ENCODE results near the gene HMOX1.

DNA sequence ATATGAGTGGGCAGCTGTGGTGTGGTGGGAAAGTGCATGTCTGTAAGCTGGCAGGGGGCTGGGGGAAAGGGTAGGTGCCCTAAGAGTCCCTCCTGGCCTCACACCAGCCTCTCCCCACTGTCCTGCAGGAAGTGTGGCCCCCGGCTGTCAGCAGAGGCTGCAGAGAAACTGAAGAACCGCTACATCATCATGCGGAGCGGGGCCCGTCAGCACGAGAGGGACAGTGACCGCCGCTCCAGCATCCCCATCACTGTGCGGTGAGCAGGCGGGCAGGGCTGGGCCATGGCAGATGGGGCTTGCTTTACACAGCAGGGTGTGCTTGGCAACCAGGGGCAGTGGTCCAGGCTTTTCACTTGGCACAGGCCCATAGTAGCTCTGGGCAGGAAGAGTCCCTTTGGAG is 38.9 kb downstream of the HMOX1 start:
- TF ChIP-seq, protein P1, sequence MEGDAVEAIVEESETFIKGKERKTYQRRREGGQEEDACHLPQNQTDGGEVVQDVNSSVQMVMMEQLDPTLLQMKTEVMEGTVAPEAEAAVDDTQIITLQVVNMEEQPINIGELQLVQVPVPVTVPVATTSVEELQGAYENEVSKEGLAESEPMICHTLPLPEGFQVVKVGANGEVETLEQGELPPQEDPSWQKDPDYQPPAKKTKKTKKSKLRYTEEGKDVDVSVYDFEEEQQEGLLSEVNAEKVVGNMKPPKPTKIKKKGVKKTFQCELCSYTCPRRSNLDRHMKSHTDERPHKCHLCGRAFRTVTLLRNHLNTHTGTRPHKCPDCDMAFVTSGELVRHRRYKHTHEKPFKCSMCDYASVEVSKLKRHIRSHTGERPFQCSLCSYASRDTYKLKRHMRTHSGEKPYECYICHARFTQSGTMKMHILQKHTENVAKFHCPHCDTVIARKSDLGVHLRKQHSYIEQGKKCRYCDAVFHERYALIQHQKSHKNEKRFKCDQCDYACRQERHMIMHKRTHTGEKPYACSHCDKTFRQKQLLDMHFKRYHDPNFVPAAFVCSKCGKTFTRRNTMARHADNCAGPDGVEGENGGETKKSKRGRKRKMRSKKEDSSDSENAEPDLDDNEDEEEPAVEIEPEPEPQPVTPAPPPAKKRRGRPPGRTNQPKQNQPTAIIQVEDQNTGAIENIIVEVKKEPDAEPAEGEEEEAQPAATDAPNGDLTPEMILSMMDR (IDR thresholded peaks at IDR 0.05): no peak
- no peak for TF ChIP-seq POLR2A (IDR thresholded peaks at IDR 0.05)
